ENCODE measurements around the gene RPL19. TPM values are rescaled to one million over a fixed set of nuclear protein-coding genes. Genes with fewer than 3 reads are reported as not detected.

Gene RPL19
- total RNA-seq, 1 donor from 2014 or later, result 2,751 TPM

DNA sequence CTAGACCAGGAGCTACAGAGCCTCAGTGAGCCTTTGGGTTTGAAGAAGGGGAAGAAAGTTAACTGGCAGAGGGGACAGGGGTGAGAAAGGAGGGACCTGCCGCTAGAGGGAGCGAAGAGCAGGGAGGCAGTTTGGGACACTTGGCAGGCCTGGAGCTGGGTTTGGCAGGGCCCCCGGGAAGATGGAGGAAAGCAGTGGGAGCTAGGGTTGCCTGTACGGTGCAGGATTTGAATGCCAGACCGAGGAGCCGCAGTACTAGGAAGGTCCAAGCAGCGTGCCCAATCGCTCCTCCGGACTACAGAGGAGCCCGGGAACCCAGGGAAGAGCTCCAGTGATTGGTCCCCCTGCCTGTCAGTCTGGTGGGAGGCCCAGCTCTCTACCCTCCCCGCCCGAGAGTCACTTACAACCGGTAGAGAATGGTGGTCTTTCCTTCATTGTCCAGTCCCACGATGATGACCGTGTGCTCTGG is 35.4 kb upstream of the RPL19 start:
- Histone ChIP-seq H3K4me1 (no peaks in the 10 kb centered on the region), H3K27me3 (peaks cover 42% of the 10 kb centered on the region), H2AFZ (replicated peaks) (peak overlapping the region; percentile 90), H3K9me3 (ENCODE audit: low read depth) (no peaks in the 10 kb centered on the region), H4K20me1 (ENCODE audit: low read depth) (no peaks in the 10 kb centered on the region), H3K4me2 (peak overlapping the region; percentile 91), H3K4me3 (peak overlapping the region; percentile 61), H3K9ac (no peak overlapping the region), H3K79me2 (ENCODE audit: low read depth) (no peaks in the 10 kb centered on the region), H3K36me3 (no peaks in the 10 kb centered on the region), H3F3A (ENCODE audit: low read depth) (peaks cover 36% of the 10 kb centered on the region), H3K27ac (no peak overlapping the region)
- Mint-ChIP-seq H3K9me3 (peaks cover 3% of the 10 kb centered on the region), H3K27me3 (ENCODE audit: insufficient read depth, low read depth) (peaks cover 29% of the 10 kb centered on the region), H3K4me3 (peak overlapping the region; percentile 88), H3K27ac (peak overlapping the region; percentile 53), H3K4me1 (peaks cover 6% of the 10 kb centered on the region), H3K36me3 (no peaks in the 10 kb centered on the region)
- TF ChIP-seq EZH2phosphoT487 (IDR thresholded peaks at IDR 0.05), result no peak
- TF ChIP-seq, protein P1, sequence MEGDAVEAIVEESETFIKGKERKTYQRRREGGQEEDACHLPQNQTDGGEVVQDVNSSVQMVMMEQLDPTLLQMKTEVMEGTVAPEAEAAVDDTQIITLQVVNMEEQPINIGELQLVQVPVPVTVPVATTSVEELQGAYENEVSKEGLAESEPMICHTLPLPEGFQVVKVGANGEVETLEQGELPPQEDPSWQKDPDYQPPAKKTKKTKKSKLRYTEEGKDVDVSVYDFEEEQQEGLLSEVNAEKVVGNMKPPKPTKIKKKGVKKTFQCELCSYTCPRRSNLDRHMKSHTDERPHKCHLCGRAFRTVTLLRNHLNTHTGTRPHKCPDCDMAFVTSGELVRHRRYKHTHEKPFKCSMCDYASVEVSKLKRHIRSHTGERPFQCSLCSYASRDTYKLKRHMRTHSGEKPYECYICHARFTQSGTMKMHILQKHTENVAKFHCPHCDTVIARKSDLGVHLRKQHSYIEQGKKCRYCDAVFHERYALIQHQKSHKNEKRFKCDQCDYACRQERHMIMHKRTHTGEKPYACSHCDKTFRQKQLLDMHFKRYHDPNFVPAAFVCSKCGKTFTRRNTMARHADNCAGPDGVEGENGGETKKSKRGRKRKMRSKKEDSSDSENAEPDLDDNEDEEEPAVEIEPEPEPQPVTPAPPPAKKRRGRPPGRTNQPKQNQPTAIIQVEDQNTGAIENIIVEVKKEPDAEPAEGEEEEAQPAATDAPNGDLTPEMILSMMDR (IDR thresholded peaks at IDR 0.05), result peak; percentile 82
- TF ChIP-seq EZH2 (IDR thresholded peaks at IDR 0.05), result no peak
- peak; percentile 93 for DNase-seq (ENCODE audit: low spot score)

DNA sequence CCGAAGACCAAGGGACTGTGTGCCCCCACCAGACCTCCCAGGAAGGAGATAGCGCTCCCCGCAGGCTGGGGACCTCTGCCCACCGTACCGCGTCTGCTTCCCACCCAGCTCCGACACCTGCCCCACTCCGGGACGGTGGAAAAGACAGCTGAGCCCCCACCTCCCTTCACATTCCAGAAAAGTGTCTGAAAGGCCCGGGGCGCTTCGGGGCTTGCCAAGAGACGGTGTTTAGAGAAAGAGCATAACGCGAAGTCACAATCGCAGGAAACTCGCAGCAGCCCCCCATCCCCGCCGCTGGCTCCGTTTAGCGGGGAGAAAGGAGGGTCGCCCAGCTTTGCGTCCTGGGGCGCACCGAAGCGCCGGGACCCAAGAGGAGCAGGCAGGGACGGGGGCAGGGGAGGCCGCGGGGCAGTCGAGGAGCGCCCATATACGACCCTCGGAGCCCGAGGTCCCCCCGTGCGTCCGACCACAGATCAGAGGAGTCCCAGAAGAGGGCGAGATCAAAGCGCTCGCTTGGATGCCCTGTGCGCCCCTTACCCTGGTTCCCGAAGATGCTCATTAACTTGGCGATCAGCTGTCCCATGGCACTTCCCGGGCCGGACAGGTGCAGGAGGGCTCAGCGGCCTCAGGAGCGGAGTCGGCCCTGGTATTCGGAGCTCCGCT is 34.8 kb upstream of the RPL19 start:
- H3K27ac Mint-ChIP-seq, result peak overlapping the region; percentile 53
- H3K9me3 ChIP-seq (ENCODE audit: low read depth), result no peaks in the 10 kb centered on the region
- no peaks in the 10 kb centered on the region for H3K79me2 ChIP-seq (ENCODE audit: low read depth)
- H3K4me3 ChIP-seq, result peak overlapping the region; percentile 61
- H3K9me3 Mint-ChIP-seq, result peaks cover 3% of the 10 kb centered on the region
- no peak overlapping the region for H3K9ac ChIP-seq
- peak overlapping the region; percentile 91 for H3K4me2 ChIP-seq
- H3F3A ChIP-seq (ENCODE audit: low read depth), result peaks cover 36% of the 10 kb centered on the region
- H3K4me1 Mint-ChIP-seq, result peaks cover 6% of the 10 kb centered on the region
- H3K36me3 Mint-ChIP-seq, result no peaks in the 10 kb centered on the region
- peak overlapping the region; percentile 88 for H3K4me3 Mint-ChIP-seq
- H3K27me3 ChIP-seq, result peaks cover 42% of the 10 kb centered on the region
- no peaks in the 10 kb centered on the region for H3K4me1 ChIP-seq
- TF ChIP-seq EZH2phosphoT487 (IDR thresholded peaks at IDR 0.05), result peak; percentile 65
- peak; percentile 69 for TF ChIP-seq EZH2 (IDR thresholded peaks at IDR 0.05)
- TF ChIP-seq, protein P1 (IDR thresholded peaks at IDR 0.05), result no peak
- peak overlapping the region; percentile 90 for H2AFZ ChIP-seq (replicated peaks)
- peaks cover 29% of the 10 kb centered on the region for H3K27me3 Mint-ChIP-seq (ENCODE audit: insufficient read depth, low read depth)
- no peaks in the 10 kb centered on the region for H4K20me1 ChIP-seq (ENCODE audit: low read depth)
- H3K36me3 ChIP-seq, result no peaks in the 10 kb centered on the region
- H3K27ac ChIP-seq, result no peak overlapping the region
- DNase-seq (ENCODE audit: low spot score), result peak; percentile 22

- Mint-ChIP-seq H3K36me3 (no peaks in the 10 kb centered on the region), H3K27me3 (ENCODE audit: insufficient read depth, low read depth) (peaks cover 29% of the 10 kb centered on the region)
- DNase-seq (ENCODE audit: low spot score), result no peak
Measured at GRCh38 chr17:39165841-39166349, 34.2 kb upstream of the RPL19 start, which contains the start of gene ARL5C. Gene ARL5C, minus strand, starts transcription at chr17:39166161. Its CDS starts 401 bp downstream, at chr17:39165760.

More at GRCh38 chr17:39165841-39166349, 34.2 kb upstream of the RPL19 start, which contains the start of gene ARL5C:
- Mint-ChIP-seq H3K4me3 (peak within 1 kb of the TSS; percentile 88), H3K9me3 (peaks cover 3% of the 10 kb centered on the region), H3K27ac (peak within 1 kb of the TSS; percentile 53), H3K4me1 (peaks cover 6% of the 10 kb centered on the region)
- peak within 1 kb of the TSS; percentile 61 for H3K4me3 ChIP-seq
- peak within 1 kb of the TSS; percentile 90 for H2AFZ ChIP-seq (replicated peaks)
- H3K36me3 ChIP-seq, result no peaks in the 10 kb centered on the region
- no peaks in the 10 kb centered on the region for H3K4me1 ChIP-seq
- no peaks in the 10 kb centered on the region for H3K9me3 ChIP-seq (ENCODE audit: low read depth)
- H3F3A ChIP-seq (ENCODE audit: low read depth), result peaks cover 36% of the 10 kb centered on the region
- TF ChIP-seq, protein P1 (IDR thresholded peaks at IDR 0.05), result no peak
- TF ChIP-seq EZH2phosphoT487 (IDR thresholded peaks at IDR 0.05) (no peak), EZH2 (IDR thresholded peaks at IDR 0.05) (no peak)
- peak within 1 kb of the TSS; percentile 91 for H3K4me2 ChIP-seq
- peaks cover 42% of the 10 kb centered on the region for H3K27me3 ChIP-seq
- no peaks in the 10 kb centered on the region for H4K20me1 ChIP-seq (ENCODE audit: low read depth)
- no peak within 1 kb of the TSS for H3K9ac ChIP-seq
- H3K27ac ChIP-seq, result no peak within 1 kb of the TSS
- H3K79me2 ChIP-seq (ENCODE audit: low read depth), result no peaks in the 10 kb centered on the region
